Cardiac muscle cell (in vitro differentiated cells and primary cell): ENCODE measurements around the gene JAGN1. TPM values are rescaled to one million over a fixed set of nuclear protein-coding genes. Genes with fewer than 3 reads are reported as not detected.
A peak's percentile ranks its signal among the peaks of the same experiment; 100 is the strongest.
"Not testable (repeated sequence)": the region's sequence is repeated elsewhere in the genome, so short reads cannot be mapped to it uniquely, and the experiment has no call there.

Experiments used
- DNase-seq, 2 donors: peaks; one replicate each; pipeline versions ENCODE4 v3.0.0 to v3.0.0-alpha.2; 2010 to 2017; ENCODE audit warnings: low read depth in 1 of 2, low spot score in 1 of 2
- H3K27ac ChIP-seq: fragments of 200-600 bp; sonication (generic); 2 replicates; pipeline ENCODE4 v1.5.1; 2016
- H3K27me3 ChIP-seq: fragments of 200-600 bp; sonication (generic); 2 replicates; pipeline ENCODE4 v1.6.0; 2016; ENCODE audit warnings: control low read depth
- H3K36me3 ChIP-seq: fragments of 200-600 bp; sonication (generic); 2 replicates; pipeline ENCODE4 v1.5.1; 2016; ENCODE audit warnings: control low read depth
- H3K4me1 ChIP-seq: fragments of 200-600 bp; sonication (generic); 2 replicates; pipeline ENCODE4 v1.8.1; 2017; ENCODE audit warnings: low read depth, mild to moderate bottlenecking, mixed run types
- H3K4me3 ChIP-seq: fragments of 200-600 bp; sonication (generic); 2 replicates; pipeline ENCODE4 v1.5.1; 2016; ENCODE audit warnings: mild to moderate bottlenecking
- H3K9me3 ChIP-seq: fragments of 200-600 bp; sonication (generic); 2 replicates; pipeline ENCODE4 v1.5.1; 2017; ENCODE audit warnings: low read depth, mild to moderate bottlenecking, control low read depth
- CTCF ChIP-seq: IDR thresholded peaks from 2 replicates; pipeline ENCODE4 v1.5.1; 2012; ENCODE audit warnings: low read depth, mild to moderate bottlenecking, low read length
- polyA plus RNA-seq: library from polyadenylated mRNA; unstranded; fragments of >200 nt; fragmentation: Nextera tagmentation; extraction: Ambion mirVana; gene quantifications from 2 replicates; pipeline ENCODE4 v1.2.1, GENCODE V29; 2016
- total RNA-seq: library from RNA; depleted of rRNA; stranded (reverse); fragments of >200 nt; gene quantifications from 2 replicates; pipeline ENCODE4 v1.2.3, GENCODE V29; 2016

JAGN1 gene
- total RNA-seq (42.0 and 58.0 TPM in 2 replicates), polyA plus RNA-seq (50.6 TPM in 2 replicates)

- TF ChIP-seq CTCF, result no peak
- Histone ChIP-seq H3K9me3 (no peaks in the 10 kb centered on the region), H3K27ac (peak within 1 kb of the TSS; percentile 85), H3K4me3 (peak within 1 kb of the TSS; percentile 72), H3K36me3 (no peaks in the 10 kb centered on the region), H3K27me3 (no peaks in the 10 kb centered on the region), H3K4me1 (peaks cover 6% of the 10 kb centered on the region)
- DNase-seq, result peak; percentile 93
Measured at GRCh38 chr3:9890249-9891071, at the start of gene JAGN1. TSS of gene JAGN1 (plus strand) at chr3:9890610. CDS start at chr3:9890723, 113 bp downstream.

GRCh38 chr3:9841015-9841414 is 49.4 kb upstream of the JAGN1 start:
- Histone ChIP-seq H3K27ac (no peak overlapping the region), H3K4me1 (no peaks in the 10 kb centered on the region), H3K4me3 (no peak overlapping the region), H3K27me3 (no peaks in the 10 kb centered on the region), H3K36me3 (peaks cover 8% of the 10 kb centered on the region), H3K9me3 (no peaks in the 10 kb centered on the region)
- DNase-seq, result no peak
- TF ChIP-seq CTCF, result no peak

- H3K4me3 ChIP-seq, result peak within 1 kb of the TSS; percentile 62
- no peaks in the 10 kb centered on the region for H3K4me1 ChIP-seq
- peak within 1 kb of the TSS; percentile 67 for H3K27ac ChIP-seq
- no peaks in the 10 kb centered on the region for H3K9me3 ChIP-seq
- no peak for TF ChIP-seq CTCF
- H3K36me3 ChIP-seq, result peaks cover 7% of the 10 kb centered on the region
- no peaks in the 10 kb centered on the region for H3K27me3 ChIP-seq
- peak; percentile 96 to 97 for DNase-seq
Measured at GRCh38 chr3:9843715-9844438, 46.5 kb upstream of the JAGN1 start, which contains the start of gene RPUSD3. TSS of gene RPUSD3 (minus strand) at chr3:9844008. CDS start at chr3:9843990, 18 bp downstream.

- H3K4me3 ChIP-seq, result no peak overlapping the region
- H3K9me3 ChIP-seq, result no peaks in the 10 kb centered on the region
- H3K27ac ChIP-seq, result no peak overlapping the region
- no peaks in the 10 kb centered on the region for H3K36me3 ChIP-seq
- no peaks in the 10 kb centered on the region for H3K4me1 ChIP-seq
- no peak for DNase-seq
- H3K27me3 ChIP-seq, result no peaks in the 10 kb centered on the region
- TF ChIP-seq CTCF, result no peak
Measured at GRCh38 chr3:9846231-9846630, 44.2 kb upstream of the JAGN1 start.

GRCh38 chr3:9846931-9847488 is 43.4 kb upstream of the JAGN1 start:
- Histone ChIP-seq H3K27me3 (no peaks in the 10 kb centered on the region), H3K4me3 (no peak overlapping the region), H3K27ac (no peak overlapping the region), H3K4me1 (no peaks in the 10 kb centered on the region), H3K36me3 (no peaks in the 10 kb centered on the region), H3K9me3 (no peaks in the 10 kb centered on the region)
- TF ChIP-seq CTCF, result no peak
- no peak for DNase-seq

- not testable (repeated sequence) for H3K4me1 ChIP-seq, H3K27ac ChIP-seq, H3K9me3 ChIP-seq, H3K36me3 ChIP-seq, DNase-seq, H3K4me3 ChIP-seq, H3K27me3 ChIP-seq
Measured at GRCh38 chr3:9847870-9848269, 42.5 kb upstream of the JAGN1 start.
